ENCODE data around the gene CCDC57. TPM values are rescaled to one million over a fixed set of nuclear protein-coding genes. Genes with fewer than 3 reads are reported as not detected.

Gene CCDC57
- total RNA-seq, 1 donor from 2014 or later = 18.6 TPM

DNA sequence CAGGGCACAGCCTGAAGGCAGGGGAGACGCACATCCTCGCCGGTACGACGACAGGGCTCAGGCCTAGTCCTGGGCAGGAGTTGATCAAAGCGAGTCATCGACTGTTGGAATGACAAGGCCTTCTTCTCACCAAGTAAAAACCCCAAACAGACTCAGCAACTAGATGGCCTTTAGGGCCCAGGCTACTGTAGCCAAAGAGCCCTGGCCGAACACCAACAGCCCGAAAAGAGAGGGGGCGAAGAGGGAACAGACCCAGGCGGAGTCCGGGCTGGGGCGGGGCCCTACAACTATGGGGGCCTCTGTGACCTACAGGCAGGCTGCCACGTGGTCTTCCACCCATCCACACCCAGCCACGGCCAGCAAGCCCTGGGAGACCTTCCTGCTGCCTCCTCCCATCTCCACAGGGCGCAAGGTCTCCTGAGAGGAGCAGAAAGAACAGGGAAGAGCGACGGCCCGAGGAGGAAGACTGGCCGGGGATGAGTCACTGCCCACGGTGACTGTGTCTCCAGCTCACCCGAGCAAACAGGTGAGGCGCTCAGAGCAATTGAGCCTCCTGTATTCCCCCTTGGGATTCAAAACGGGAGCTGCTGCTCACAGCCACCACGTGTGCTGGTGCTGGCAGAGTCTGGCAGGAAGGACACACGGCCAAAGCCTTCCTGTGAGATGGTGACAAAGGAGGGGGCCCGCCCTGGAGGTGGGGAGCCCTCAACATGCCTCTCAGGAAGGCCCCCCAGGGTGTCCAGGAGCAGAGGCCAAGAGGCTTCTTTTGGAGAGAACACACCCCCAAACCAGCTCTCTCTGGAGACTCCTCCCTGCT is 33.9 kb upstream of the CCDC57 start:
- no peak for DNase-seq

- no peak for DNase-seq
Measured at GRCh38 chr17:82246040-82246364, 33.4 kb upstream of the CCDC57 start.

- no peak for DNase-seq
Measured at GRCh38 chr17:82245134-82246039, 32.7 kb upstream of the CCDC57 start.

GRCh38 chr17:82244413-82245133 is 31.9 kb upstream of the CCDC57 start:
- DNase-seq = peak; percentile 41

GRCh38 chr17:82243648-82244412 is 31.2 kb upstream of the CCDC57 start:
- DNase-seq = no peak

GRCh38 chr17:82242977-82243647 is 30.5 kb upstream of the CCDC57 start:
- DNase-seq = peak; percentile 82

- no peak for DNase-seq
Measured at GRCh38 chr17:82242698-82242976, 30.0 kb upstream of the CCDC57 start.

DNA sequence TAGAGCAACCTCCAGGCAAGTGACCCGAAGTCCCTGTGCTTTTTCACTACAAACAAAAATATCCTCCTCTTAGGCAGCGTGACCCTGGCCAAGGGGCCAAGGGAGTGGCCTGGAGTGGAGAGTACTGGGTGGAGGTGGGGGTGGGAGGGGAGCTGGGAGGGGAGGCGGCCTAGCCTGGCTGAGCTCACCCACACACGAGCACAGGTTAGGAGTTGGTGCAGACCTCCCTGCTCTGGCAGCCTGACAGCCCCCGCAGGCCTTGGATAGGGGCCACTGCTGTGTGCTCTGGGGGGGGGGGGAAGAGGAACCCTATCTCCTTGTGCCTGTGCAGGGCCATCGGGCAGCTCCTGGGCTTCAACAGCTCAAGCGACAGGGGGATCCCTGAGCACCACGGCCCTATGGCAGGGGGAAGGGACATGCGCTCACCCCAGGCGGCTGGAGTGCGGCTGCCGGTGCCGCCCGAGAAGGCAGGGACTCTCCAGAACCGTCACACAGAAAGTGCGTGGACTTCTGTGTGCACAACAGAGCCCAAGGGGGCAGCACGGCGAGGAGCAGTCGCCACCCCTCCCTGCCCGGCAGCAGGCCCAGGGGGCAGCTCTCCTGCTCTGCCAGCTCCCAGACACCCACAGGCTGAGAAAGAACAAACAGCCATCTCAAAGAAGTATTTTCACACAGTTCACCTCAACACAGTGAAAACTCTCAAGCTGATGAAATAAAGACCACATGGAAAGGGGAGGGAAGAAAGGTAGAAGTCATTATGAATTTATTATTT is 29.5 kb upstream of the CCDC57 start:
- DNase-seq = no peak

DNA sequence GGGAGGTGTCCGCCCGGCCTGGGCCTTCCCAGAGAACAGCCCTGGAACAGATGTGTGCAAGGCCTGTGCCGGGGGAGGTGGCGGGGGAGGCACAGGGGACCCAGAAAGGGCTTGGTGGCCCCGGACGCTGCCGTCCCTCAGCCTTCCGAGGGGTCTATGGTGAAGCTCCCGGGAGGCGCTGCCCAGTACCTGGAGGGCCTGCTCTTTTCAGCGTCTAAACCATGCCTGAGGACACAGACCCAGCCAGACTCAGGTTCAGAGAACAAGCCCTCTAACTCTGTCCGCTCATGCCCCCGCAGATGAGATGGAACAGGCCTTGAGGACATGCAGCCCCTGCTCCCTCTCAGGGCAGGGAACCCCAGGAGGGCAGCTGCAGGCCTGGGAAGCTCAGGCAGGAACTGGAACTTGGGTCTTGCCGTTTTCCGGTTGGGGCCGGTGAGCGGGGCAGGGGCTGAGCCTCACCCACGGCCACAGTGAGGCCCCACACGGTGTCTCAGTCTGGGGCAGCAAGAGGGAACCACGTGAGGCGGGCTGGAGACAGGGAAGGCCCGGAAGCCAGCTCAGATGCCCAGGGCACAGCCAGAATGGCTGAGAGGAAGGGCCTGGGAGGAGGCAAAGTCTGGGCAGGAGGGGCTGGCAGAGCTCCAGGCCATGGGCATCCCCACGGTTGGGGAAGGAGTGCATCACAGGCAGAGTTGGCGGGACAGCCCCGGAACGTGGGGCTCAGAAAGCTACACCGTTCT is 28.7 kb upstream of the CCDC57 start:
- peak; percentile 41 for DNase-seq

DNA sequence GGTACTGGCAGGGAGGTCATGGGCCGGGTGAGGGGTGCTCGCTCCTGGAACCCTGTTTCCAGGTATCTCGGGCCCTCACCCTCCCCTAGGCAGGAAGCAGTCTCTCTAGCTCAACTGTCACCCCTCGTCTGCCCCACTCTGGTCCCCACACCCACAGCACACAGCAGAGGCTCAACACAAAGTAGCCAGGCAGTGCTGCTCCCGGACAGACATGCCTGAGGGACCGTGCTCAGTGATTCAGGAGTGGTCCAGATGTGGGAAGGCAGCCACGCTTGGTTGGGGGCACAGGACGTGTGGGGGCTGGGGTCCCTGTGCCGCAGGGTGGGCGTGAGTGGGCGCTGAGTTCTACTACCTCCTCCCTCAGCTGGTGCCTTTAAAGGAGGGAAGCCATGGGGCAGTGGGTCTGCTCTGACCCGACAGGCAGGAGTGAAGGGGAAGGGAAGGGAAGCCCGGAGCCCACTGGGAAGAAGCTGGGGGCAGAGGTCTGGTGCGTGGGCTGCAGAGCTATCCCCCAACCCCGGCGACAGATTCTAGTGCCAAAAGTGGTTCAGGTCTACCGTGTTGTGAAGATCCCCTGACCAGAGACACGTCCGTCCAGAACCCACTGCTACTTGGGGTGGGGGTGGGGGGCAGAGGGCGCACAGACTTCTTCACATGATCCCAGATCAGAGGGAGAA is 28.0 kb upstream of the CCDC57 start:
- DNase-seq = no peak

GRCh38 chr17:82239926-82240505 is 27.4 kb upstream of the CCDC57 start:
- DNase-seq = no peak

DNA sequence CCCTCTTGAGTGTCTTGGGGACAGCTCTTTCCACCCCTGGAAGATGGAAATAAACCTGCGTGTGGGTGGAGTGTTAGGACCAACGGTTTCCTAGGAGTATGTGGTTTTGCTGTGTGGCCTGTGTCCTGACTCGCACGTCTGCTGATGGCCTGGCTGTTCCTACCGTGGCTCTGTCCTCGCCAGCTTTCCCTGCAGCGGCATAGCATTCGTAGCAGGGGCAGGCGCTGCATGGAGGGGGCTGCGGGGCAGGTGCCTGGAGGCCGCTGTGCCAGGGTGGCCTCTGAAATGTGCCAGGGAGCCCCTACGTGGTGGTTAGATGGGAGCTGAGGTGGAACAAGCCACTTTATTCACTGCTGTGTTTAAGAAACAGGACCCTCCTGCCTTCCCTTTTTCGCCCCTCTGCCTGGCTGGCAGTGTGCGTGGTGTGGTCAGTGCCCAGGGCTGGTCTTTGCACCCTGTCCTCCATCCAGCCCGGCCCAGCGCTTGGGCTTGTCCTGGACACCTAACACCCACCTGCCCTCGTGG is 26.8 kb upstream of the CCDC57 start:
- no peak for DNase-seq

DNA sequence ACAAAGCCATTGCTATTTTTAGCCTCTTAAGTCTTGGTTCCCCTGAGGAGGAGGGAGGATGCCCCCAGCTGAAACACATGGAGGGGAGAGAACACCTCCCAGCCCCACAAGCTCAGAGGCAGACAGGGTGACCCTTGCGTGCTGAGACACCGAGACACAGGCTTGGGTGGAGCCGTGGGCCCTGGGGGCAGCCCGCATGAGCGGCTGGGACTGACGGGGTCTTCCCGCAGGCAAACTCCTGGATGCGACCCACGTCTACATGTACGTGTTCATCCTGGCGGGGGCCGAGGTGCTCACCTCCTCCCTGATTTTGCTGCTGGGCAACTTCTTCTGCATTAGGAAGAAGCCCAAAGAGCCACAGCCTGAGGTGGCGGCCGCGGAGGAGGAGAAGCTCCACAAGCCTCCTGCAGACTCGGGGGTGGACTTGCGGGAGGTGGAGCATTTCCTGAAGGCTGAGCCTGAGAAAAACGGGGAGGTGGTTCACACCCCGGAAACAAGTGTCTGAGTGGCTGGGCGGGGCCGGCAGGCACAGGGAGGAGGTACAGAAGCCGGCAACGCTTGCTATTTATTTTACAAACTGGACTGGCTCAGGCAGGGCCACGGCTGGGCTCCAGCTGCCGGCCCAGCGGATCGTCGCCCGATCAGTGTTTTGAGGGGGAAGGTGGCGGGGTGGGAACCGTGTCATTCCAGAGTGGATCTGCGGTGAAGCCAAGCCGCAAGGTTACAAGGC is 26.0 kb upstream of the CCDC57 start:
- peak; percentile 72 for DNase-seq

- DNase-seq = no peak
Measured at GRCh38 chr17:82237746-82238471, 25.3 kb upstream of the CCDC57 start.

DNA sequence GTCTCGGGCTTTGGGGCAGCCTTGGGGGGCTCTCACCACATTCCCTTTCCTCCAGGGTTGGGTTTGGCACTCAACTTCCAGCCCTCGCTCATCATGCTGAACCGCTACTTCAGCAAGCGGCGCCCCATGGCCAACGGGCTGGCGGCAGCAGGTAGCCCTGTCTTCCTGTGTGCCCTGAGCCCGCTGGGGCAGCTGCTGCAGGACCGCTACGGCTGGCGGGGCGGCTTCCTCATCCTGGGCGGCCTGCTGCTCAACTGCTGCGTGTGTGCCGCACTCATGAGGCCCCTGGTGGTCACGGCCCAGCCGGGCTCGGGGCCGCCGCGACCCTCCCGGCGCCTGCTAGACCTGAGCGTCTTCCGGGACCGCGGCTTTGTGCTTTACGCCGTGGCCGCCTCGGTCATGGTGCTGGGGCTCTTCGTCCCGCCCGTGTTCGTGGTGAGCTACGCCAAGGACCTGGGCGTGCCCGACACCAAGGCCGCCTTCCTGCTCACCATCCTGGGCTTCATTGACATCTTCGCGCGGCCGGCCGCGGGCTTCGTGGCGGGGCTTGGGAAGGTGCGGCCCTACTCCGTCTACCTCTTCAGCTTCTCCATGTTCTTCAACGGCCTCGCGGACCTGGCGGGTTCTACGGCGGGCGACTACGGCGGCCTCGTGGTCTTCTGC is 24.6 kb upstream of the CCDC57 start:
- DNase-seq = no peak

- DNase-seq = peak; percentile 18
Measured at GRCh38 chr17:82236142-82236971, 23.7 kb upstream of the CCDC57 start.
